ENCODE results near the gene CLPSL1.
"Not testable (repeated sequence)": the region's sequence is repeated elsewhere in the genome, so short reads cannot be mapped to it uniquely, and the experiment has no call there.

CLPSL1 gene

GRCh38 chr6:35780719-35781118, at the start of gene CLPSL1:
Gene CLPSL1 (plus strand): TSS chr6:35781019. CDS start chr6:35781111, 92 bp downstream.
- DNase-seq = no peak

DNA sequence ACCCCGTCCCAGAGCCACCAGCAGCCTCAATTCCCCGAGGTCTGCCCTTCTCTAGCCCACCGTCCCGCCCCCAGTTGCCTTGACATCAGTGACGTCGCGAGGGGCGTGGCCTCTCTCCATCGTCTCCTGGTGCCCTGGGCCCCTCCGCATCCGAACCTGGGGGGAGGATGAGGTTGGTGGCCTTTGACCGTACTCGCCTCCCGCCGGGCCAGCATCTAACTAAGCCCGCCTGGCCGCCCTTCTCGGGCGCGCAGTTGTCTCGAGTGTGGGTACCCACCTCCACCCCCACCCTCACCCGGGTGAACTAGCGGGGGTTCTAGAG, 49.4 kb upstream of the CLPSL1 start:
- peak; percentile 61 to 98 (median 89) for DNase-seq

DNA sequence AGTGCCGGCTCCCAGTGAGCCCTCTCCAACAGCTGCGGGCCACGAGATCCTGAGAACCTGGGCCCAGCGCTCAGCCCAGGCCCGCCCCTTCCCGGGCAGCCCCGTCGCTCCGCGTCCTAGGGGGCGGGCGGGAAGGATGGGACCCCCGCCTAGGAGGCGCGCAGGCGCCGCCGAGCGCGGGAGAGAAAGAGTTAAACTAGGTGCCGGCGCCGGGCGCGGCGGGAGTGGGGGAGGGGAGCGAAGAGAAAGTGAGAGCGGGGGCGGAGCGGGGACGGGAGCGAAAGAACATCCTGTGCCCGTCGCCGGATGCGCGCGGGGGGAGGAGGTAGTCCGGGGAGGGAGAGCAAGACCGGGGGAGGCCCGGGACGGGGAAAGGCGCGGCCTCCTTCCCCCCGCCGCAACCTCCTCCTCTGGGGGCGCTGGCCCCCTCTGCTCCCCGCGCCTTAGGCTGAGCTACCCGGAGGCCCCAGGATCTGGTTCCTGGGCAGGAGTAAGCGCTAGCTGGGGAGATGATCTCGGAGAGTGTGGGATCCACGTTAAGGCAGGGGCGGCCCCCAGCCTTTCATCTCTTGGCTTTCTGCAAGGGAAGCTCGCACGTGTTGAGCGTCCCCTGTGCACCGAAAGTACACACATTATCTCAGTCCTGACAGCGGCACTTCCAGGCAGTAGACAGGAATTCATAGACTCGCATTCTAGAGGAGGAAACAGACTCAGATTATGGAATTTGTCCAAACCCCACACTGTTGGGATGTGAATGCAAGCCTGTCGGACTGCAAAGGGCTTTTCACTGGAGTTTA, 48.9 kb upstream of the CLPSL1 start:
- peak in 55 of 56 donors; percentile 54 to 93 (median 83) for DNase-seq

- no peak for DNase-seq
Measured at GRCh38 chr6:35733633-35734032, 47.2 kb upstream of the CLPSL1 start.

DNA sequence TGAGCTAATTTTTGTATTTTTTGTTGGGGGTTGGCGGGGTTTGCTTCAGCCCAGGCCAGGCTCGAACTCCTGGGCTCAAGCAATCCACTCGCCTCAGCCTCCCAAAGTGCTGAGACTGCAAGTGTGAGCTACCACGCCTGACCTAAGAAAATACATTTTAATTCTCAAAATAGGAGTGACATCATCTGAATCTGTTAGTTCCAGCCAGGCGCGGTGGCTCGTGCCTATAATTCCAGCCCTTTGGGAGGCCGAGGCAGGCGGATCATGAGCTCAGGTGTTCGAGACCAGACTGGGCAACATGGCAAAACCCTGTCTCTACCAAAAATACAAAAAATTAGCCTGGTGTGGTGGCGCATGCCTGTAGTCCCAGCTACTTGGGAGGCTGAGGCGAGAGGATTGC, 46.5 kb upstream of the CLPSL1 start:
- not testable (repeated sequence) for DNase-seq

GRCh38 chr6:35735452-35735851, 45.4 kb upstream of the CLPSL1 start:
- DNase-seq = no peak

DNA sequence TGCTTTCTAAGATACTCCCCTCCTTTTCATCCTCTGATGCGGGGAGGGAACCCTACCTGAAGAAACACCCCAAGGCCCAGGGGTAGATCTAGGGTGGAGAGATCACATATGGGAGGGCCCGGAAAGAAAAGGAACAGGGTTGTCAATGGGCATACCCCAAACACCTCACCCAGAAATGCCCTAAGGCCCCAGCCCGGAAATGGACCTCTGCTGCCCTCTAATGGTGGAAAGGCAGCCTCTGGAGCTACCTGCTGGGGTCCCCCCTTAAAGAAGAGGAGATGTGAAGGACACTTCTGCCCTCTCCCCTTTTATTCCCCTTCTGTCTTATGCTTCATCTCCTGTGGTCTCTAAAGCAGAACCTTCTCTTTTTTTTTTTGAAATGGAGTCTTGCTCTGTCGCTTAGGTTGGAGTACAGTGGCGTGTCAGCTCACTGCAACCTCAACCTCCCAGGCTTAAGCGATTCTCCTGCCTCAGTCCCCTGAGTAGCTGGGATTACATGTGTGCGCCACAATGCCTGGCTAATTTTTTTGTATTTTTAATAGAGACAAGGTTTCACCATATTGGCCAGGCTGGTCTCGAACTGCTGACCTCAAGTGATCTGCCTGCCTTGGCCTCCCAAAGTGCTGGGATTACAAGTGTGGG, 44.4 kb upstream of the CLPSL1 start:
- DNase-seq = peak in 47 of 56 donors; percentile 10 to 84 (median 54)

GRCh38 chr6:35736982-35737412, 43.8 kb upstream of the CLPSL1 start, which contains the start of gene ARMC12:
Gene ARMC12 (plus strand): TSS chr6:35737032. CDS start chr6:35737109, 77 bp downstream.
- no peak for DNase-seq

- peak in 8 of 56 donors; percentile 3 to 53 (median 21) for DNase-seq
Measured at GRCh38 chr6:35737413-35738211, 43.2 kb upstream of the CLPSL1 start.

DNA sequence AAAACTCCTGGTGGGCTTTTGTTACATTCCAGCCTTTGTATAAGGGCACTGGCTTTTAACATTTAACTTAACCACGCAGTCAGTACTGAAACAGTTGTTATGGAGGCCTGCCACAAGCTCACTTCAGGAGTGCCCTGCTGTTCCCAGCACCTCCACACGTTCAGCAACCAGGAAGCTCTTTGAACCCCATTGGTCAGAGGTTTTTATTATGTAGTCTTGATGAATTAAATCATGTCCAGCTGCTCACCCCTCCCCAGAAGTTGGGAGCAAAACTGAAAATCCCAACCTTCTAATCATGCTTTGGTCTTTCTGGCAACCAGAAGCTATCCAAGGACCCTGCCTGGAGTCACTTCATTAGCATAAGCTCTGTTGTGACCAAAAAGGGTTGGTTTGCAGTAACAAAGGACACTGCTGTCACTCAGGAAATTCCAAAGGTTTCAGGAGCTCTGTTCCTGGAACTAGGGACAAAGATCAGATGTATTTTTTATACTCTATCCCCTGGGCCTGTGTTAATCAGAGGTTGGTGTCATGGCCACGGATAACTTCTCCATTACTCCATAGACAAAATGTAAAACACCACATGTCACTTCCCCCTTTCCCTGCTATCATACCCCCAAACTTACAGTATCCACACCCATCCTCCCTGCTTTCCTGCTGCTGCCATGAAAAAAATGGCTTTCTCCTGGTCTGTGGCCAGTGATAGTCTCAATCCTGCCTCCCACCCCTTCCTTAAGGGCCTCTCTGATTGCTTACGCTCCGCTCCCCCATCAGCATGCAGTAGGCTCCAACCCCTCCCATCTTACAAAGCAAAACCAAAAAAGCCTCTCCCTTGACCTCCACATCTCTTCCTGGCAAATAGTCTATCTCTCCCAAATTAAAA, 40.9 kb upstream of the CLPSL1 start:
- DNase-seq = no peak

DNA sequence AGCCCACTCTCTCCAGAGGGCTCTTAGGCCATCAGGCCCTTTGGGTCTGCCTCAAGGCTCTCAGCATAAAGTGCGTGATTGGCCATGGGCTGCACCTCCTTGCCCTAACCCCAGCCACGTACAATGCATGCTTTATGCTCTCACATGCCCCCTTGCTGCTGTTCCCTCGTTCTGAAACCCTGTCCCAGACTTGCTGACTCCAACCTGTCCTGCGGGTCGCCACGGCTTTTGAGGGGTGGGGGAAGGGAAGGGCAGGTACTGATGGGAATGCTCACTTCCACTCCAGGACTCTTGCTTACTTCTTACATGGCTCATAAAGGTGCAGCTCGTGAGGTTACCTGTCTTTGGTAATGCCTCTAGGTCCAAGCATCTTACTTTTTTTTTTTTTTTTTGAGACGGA, 38.0 kb upstream of the CLPSL1 start:
- no peak for DNase-seq

DNA sequence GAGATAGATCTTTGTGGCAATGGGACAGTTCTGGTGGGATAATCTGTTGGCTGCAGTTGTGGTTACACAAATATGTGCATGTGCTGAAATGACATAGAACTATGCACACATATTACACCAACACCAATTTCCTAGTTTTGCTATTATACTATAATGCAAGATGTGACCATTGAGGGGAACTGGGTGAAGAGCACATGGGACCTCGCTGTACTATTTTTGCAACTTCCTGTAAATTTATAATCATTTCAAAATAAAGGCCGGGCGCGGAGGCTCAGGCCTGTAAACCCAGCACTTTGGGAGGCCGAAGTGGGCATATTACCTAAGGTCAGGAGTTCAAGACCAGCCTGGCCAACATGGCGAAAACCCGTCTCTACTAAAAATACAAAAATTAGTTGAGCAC, 35.3 kb upstream of the CLPSL1 start:
- no peak for DNase-seq

DNA sequence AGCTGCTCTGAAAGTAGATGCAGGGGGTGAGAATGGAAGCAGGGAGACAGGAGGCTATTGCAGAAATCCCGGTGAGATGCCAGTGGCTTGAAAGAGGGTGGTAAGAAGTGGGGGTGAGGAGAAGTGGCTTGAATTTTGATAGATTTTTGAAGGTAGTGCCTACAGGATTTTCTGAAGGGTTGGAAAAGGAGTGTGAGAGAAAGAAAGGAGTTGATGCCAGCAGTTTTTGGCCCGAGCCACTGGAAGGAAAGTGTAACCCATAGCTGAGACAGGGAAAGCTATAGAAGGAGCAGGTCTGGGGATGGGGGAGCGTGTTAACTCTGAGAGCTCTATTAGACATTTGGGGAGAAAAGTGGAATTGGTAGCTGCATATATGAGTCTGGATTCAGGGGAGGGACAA, 34.3 kb upstream of the CLPSL1 start:
- no peak for DNase-seq

DNA sequence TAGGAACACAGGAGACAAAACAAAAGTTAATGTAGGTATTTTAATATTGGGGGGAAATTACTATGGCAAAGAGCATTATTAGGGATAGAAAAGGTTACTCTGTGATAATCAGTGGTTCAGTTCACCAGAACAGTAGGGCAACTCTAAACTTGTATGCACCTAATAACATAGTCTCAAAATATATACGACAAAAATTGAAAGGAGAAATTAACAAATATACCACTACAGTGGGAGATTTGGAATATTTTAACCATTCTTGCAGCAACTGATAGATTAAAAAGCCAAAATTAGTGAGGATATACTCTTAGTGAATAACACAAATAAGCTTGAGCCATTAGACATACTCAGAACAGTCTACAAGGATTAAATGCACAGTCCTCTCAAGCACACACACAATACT, 32.9 kb upstream of the CLPSL1 start:
- DNase-seq = no peak

DNA sequence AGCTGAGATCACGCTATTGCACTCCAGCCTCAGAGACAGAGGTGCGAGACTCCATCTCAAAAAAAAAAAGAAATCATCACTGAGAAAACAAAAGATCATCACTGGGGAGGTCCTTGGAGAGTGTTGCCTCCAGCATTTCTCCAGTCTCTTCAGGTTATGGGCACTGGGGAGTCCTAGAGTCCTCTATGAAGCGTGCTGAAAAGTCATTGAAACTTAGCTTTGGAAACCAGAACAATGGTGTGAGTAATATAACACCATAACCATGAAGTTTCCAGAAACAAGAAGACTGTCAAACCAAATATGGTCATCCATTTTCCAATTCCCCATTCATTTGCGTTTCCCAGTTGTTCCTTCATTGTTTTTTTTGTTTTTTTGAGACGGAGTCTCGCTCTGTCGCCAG, 30.3 kb upstream of the CLPSL1 start:
- DNase-seq = no peak

GRCh38 chr6:35751594-35751993, 29.2 kb upstream of the CLPSL1 start:
- DNase-seq = no peak

DNA sequence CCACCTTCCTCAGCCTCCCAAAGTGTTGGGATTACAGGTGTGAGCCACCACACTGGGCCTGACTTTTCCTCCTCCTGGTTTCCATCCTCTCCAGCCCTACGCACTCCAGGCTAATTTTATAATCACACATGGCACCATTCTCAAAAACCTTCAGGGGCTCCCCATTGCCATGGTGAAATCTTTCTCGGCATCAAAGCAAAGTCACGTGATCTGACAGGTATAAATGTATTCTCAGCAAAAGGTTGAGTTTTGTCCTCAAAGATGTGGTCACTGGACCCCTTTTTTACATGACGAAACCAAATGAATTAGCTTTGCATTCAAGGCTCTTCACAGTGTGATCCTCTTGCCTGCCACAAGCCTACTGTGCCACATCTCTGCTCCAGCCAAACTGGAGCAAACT, 28.5 kb upstream of the CLPSL1 start:
- DNase-seq = no peak

GRCh38 chr6:35754452-35755277, 26.2 kb upstream of the CLPSL1 start:
- DNase-seq = no peak

GRCh38 chr6:35755278-35755924, 25.4 kb upstream of the CLPSL1 start:
- no peak for DNase-seq
